HEK293 (cell line): Measurements from ENCODE around the gene DDX39A.

Experiments used
- CTCF ChIA-PET: fragments of 350-600 bp; formaldehyde crosslinking; extraction: SDS; loops from one replicate; lab custom pipeline; 2021; ENCODE audit warnings: antibody characterized with exemption; lab: Yijun Ruan, JAX
- POLR2A ChIA-PET: fragments of 300-600 bp; formaldehyde crosslinking; extraction: SDS; loops from one replicate; lab custom pipeline; 2020; ENCODE audit warnings: antibody characterized with exemption, inconsistent platforms; lab: Yijun Ruan, JAX
- H3K27ac ChIP-seq: fragments of 200-500 bp; sonication (Bioruptor generic); 2 replicates; pipeline ENCODE4 v1.5.1; 2014; ENCODE audit warnings: low read depth, low read length, control low read depth, inconsistent platforms; ENCODE audit errors: extremely low read depth
- H3K36me3 ChIP-seq, 2 experiments: fragments of 200-500 bp in 1 of 2; sonication (Bioruptor generic) in 1 of 2; 1 replicate in 1 of 2; 2 replicates in 1 of 2; pipeline ENCODE4 v1.5.1; 2014 to 2017; ENCODE audit warnings: inconsistent platforms in 2 of 2, low read length in 2 of 2; ENCODE audit not compliant: control insufficient read depth in 2 of 2, insufficient read depth in 1 of 2
- H3K4me1 ChIP-seq: fragments of 200-500 bp; sonication (Bioruptor generic); 2 replicates; pipeline ENCODE4 v1.5.1; 2014; ENCODE audit warnings: mild to moderate bottlenecking, low read length, inconsistent platforms; ENCODE audit not compliant: control insufficient read depth, insufficient read depth
- H3K4me3 ChIP-seq: 2 replicates; pipeline ENCODE4 v1.5.1; 2011; ENCODE audit warnings: low read depth, mild to moderate bottlenecking, control low read depth, low read length, moderate library complexity
- H3K9me3 ChIP-seq: fragments of 200-500 bp; sonication (Bioruptor generic); 2 replicates; pipeline ENCODE4 v1.5.1; 2014; ENCODE audit warnings: low read depth, low read length, inconsistent platforms; ENCODE audit not compliant: control insufficient read depth, insufficient read depth
- EGR2 ChIP-seq: fragments of 450-650 bp; formaldehyde crosslinking; IDR thresholded peaks from 2 replicates; pipeline ENCODE4 v1.5.1; 2016; ENCODE audit warnings: low read depth, missing biosample characterization, missing genetic modification characterization
- ELK4 ChIP-seq: IDR thresholded peaks from 2 replicates; pipeline ENCODE4 v1.6.1; 2011; ENCODE audit warnings: mild to moderate bottlenecking, low read depth, low read length, borderline replicate concordance
- GFI1B ChIP-seq: fragments of 450-650 bp; formaldehyde crosslinking; IDR thresholded peaks from 2 replicates; pipeline ENCODE4 v1.5.1; 2016; ENCODE audit warnings: missing biosample characterization, missing genetic modification characterization
- GLIS1 ChIP-seq: fragments of 450-650 bp; formaldehyde crosslinking; IDR thresholded peaks from 2 replicates; pipeline ENCODE4 v1.5.1; 2016; ENCODE audit warnings: missing biosample characterization, missing genetic modification characterization
- KLF10 ChIP-seq: fragments of 450-650 bp; IDR thresholded peaks from 2 replicates; pipeline ENCODE4 v1.5.1; 2018; ENCODE audit warnings: missing biosample characterization, mild to moderate bottlenecking, missing genetic modification characterization
- KLF7 ChIP-seq: fragments of 450-650 bp; formaldehyde crosslinking; IDR thresholded peaks from 2 replicates; pipeline ENCODE4 v1.5.1; 2016; ENCODE audit warnings: missing biosample characterization, missing genetic modification characterization, borderline replicate concordance
- PATZ1 ChIP-seq: fragments of 450-650 bp; formaldehyde crosslinking; IDR thresholded peaks from 2 replicates; pipeline ENCODE4 v1.5.1; 2016; ENCODE audit warnings: missing biosample characterization, missing genetic modification characterization
- SP7 ChIP-seq: fragments of 450-650 bp; formaldehyde crosslinking; IDR thresholded peaks from 2 replicates; pipeline ENCODE4 v1.5.1; 2016; ENCODE audit warnings: missing biosample characterization, missing genetic modification characterization
- ZBTB11 ChIP-seq: fragments of 450-650 bp; formaldehyde crosslinking; conservative IDR thresholded peaks from 2 replicates; pipeline ENCODE4 v1.5.1; 2016; ENCODE audit warnings: low read depth, missing biosample characterization, missing genetic modification characterization
- ZFHX2 ChIP-seq: fragments of 450-650 bp; formaldehyde crosslinking; conservative IDR thresholded peaks from 2 replicates; pipeline ENCODE4 v1.5.1; 2016; ENCODE audit warnings: missing biosample characterization, missing genetic modification characterization
- ZNF221 ChIP-seq: fragments of 450-650 bp; formaldehyde crosslinking; IDR thresholded peaks from 2 replicates; pipeline ENCODE4 v1.5.1; 2017; ENCODE audit warnings: missing biosample characterization, missing genetic modification characterization, borderline replicate concordance
- ZNF239 ChIP-seq: fragments of 450-650 bp; formaldehyde crosslinking; IDR thresholded peaks from 2 replicates; pipeline ENCODE4 v1.5.1; 2016; ENCODE audit warnings: missing biosample characterization, missing genetic modification characterization
- ZNF341 ChIP-seq: fragments of 450-650 bp; formaldehyde crosslinking; IDR thresholded peaks from 2 replicates; pipeline ENCODE4; 2016; ENCODE audit warnings: low read depth, missing biosample characterization, missing genetic modification characterization
- ZNF529 ChIP-seq: fragments of 450-650 bp; formaldehyde crosslinking; IDR thresholded peaks from 2 replicates; pipeline ENCODE4 v1.5.1; 2017; ENCODE audit warnings: missing genetic modification characterization, missing biosample characterization; ENCODE audit not compliant: insufficient replicate concordance
- ZNF561 ChIP-seq: fragments of 450-650 bp; IDR thresholded peaks from 2 replicates; pipeline ENCODE4 v1.5.1; 2018; ENCODE audit warnings: missing biosample characterization, missing genetic modification characterization, borderline replicate concordance
- ZNF600 ChIP-seq: fragments of 450-650 bp; formaldehyde crosslinking; IDR thresholded peaks from 2 replicates; pipeline ENCODE4 v1.5.1; 2016; ENCODE audit warnings: missing biosample characterization, missing genetic modification characterization
- ZNF670 ChIP-seq: fragments of 450-650 bp; formaldehyde crosslinking; IDR thresholded peaks from 2 replicates; pipeline ENCODE4 v1.5.1; 2016; ENCODE audit warnings: missing biosample characterization, missing genetic modification characterization, low read depth
- ZNF777 ChIP-seq: fragments of 450-650 bp; formaldehyde crosslinking; IDR thresholded peaks from 2 replicates; pipeline ENCODE4 v1.5.1; 2017; ENCODE audit warnings: missing biosample characterization, missing genetic modification characterization, borderline replicate concordance
- ZNF791 ChIP-seq: fragments of 450-650 bp; formaldehyde crosslinking; IDR thresholded peaks from 2 replicates; pipeline ENCODE4 v1.5.1; 2016; ENCODE audit warnings: missing biosample characterization, missing genetic modification characterization

Gene DDX39A

GRCh38 chr19:14413693-14414181, 5.4 kb downstream of the DDX39A start (continued):
- TF ChIP-seq ZNF670 (tag by site-specific recombination) (no peak), ZNF791 (tag by site-specific recombination) (no peak), PATZ1 (peak; percentile 59; the same call in 1 of the 2 replicates), SP7 (tag by site-specific recombination) (peak; percentile 42; the same call in 1 of the 2 replicates), GLIS1 (tag by site-specific recombination) (peak; percentile 16; the same call in 1 of the 2 replicates), ELK4 (no peak)

GRCh38 chr19:14412996-14413692, 6.0 kb downstream of the DDX39A start:
- peaks cover 29 to 78% of the 10 kb centered on the region in 2 experiments for H3K36me3 ChIP-seq
- TF ChIP-seq ZNF239 (tag by site-specific recombination): no peak
- peak; percentile 57 for TF ChIP-seq EGR2 (tag by site-specific recombination)
- TF ChIP-seq ZFHX2 (tag by site-specific recombination): peak; percentile 69
- TF ChIP-seq, all 188 proteins: peak for 2
- peak overlapping the region; percentile 58 for H3K27ac ChIP-seq
- ChIA-PET CTCF (interaction anchor here (0.6 kb wide), 1 partner anchor 22 kb away, joined by 3 read pairs; no protein-coding TSS in a partner anchor), POLR2A (interaction anchor here (0.6 to 1.0 kb wide), 3 partner anchors 19 to 55 kb away, joined by 4 read pairs; no protein-coding TSS in a partner anchor)
- H3K4me1 ChIP-seq: peaks cover 17% of the 10 kb centered on the region
- H3K4me3 ChIP-seq: no peak overlapping the region
- H3K9me3 ChIP-seq: no peaks in the 10 kb centered on the region

- H3K36me3 ChIP-seq: peaks cover 32 to 85% of the 10 kb centered on the region in 2 experiments
These were observed 6.7 kb downstream of the DDX39A start for GRCh38 chr19:14412324-14412995.

GRCh38 chr19:14411938-14412245, 7.2 kb downstream of the DDX39A start:
- Histone ChIP-seq H3K4me3 (no peak overlapping the region), H3K27ac (no peak overlapping the region), H3K36me3 (peaks cover 35 to 88% of the 10 kb centered on the region in 2 experiments), H3K9me3 (no peaks in the 10 kb centered on the region), H3K4me1 (peaks cover 12% of the 10 kb centered on the region)
- POLR2A ChIA-PET: no interaction called here
- CTCF ChIA-PET: no interaction called here
- TF ChIP-seq GFI1B (tag by site-specific recombination) (no peak), ZNF221 (tag by site-specific recombination) (no peak), KLF10 (no peak), ZNF529 (no peak), KLF7 (tag by site-specific recombination) (no peak), ZNF561 (tag by site-specific recombination) (no peak), ELK4 (no peak), ZNF777 (tag by site-specific recombination) (no peak), ZBTB11 (tag by site-specific recombination) (no peak), ZNF341 (no peak)

More at GRCh38 chr19:14412324-14412995, 6.7 kb downstream of the DDX39A start:
- TF ChIP-seq ZFHX2 (tag by site-specific recombination) (0 out of 2 replicates have a peak, but pooled peaks have one; percentile 6), GFI1B (tag by site-specific recombination) (no peak), ZNF600 (0 out of 2 replicates have a peak, but pooled peaks have one; percentile 26)
- Histone ChIP-seq H3K27ac (peak overlapping the region; percentile 17; the same call in 1 of the 2 replicates), H3K4me1 (peaks cover 15% of the 10 kb centered on the region), H3K9me3 (no peaks in the 10 kb centered on the region), H3K4me3 (no peak overlapping the region)
- ChIA-PET POLR2A (interaction anchor here (0.7 to 1.0 kb wide), 2 partner anchors 47 to 54 kb away, joined by 4 read pairs; no protein-coding TSS in a partner anchor), CTCF (interaction anchor here (0.6 kb wide), 1 partner anchor 22 kb away, joined by 3 read pairs; no protein-coding TSS in a partner anchor)
